HEK293T (cell line): ENCODE data around the gene EIF2D.

Experiments
- HDGF ChIP-seq: fragments of 450-650 bp; IDR thresholded peaks from 2 replicates; pipeline ENCODE4 v1.6.1; 2017; ENCODE audit warnings: antibody characterized with exemption, borderline replicate concordance
- NFRKB ChIP-seq: fragments of 450-650 bp; IDR thresholded peaks from 2 replicates; pipeline ENCODE4 v1.6.1; 2016; ENCODE audit warnings: mild to moderate bottlenecking, moderate library complexity
- SP1 ChIP-seq: fragments of 450-650 bp; IDR thresholded peaks from 2 replicates; pipeline ENCODE4 v1.6.1; 2017

DNA sequence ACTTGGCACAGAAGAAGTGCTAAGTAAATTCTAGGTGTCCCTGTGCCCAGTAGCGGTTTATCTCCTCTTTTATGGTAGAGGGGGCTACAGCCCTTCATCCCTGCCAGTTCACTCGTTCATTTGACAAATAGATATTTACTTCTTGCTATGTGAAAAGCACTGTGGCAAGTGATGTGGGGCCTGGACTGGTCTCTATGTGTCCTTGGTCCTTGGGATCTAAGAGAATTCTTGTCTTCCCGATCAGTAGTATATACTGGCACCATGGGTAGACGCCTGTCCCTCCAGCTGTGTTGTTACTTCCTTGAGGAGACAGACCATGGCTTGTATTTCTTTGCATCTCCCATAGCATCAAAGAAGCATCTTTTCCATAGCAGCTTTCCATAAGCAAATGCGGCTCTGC, 29.7 kb downstream of the EIF2D start:
- TF ChIP-seq SP1 (no peak), HDGF (no peak), NFRKB (no peak)
